HepG2 (cell line): ENCODE data around the gene SLC16A4. TPM values are rescaled to one million over a fixed set of nuclear protein-coding genes. Genes with fewer than 3 reads are reported as not detected.

ENCODE experiments used
- ARID2 ChIP-seq: sonication (generic); formaldehyde crosslinking; IDR thresholded peaks from 2 replicates; pipeline ENCODE4 v1.8.1; 2022; ENCODE audit warnings: mild to moderate bottlenecking, missing genetic modification reagents, borderline replicate concordance
- CBX1 ChIP-seq: IDR thresholded peaks from one replicate; pipeline ENCODE4 v1.6.1; 2016; ENCODE audit warnings: antibody characterized with exemption, low read depth
- CREM ChIP-seq, 2 experiments: sonication (generic) in 1 of 2; formaldehyde crosslinking in 1 of 2; IDR thresholded peaks; 2 replicates each; pipeline versions ENCODE4 v1.4.0 to v1.6.1; 2016 to 2020; ENCODE audit warnings: antibody characterized with exemption in 1 of 2, mild to moderate bottlenecking in 1 of 2, missing genetic modification reagents in 1 of 2
- GPN1 ChIP-seq: sonication (generic); formaldehyde crosslinking; IDR thresholded peaks from 2 replicates; pipeline ENCODE4 v1.5.1; 2020; ENCODE audit warnings: missing genetic modification reagents, borderline replicate concordance
- HHEX ChIP-seq: IDR thresholded peaks from 2 replicates; pipeline ENCODE4 v1.6.1; 2016; ENCODE audit warnings: control low read depth
- HOMEZ ChIP-seq: IDR thresholded peaks from 2 replicates; pipeline ENCODE4 v1.6.1; 2016; ENCODE audit warnings: low read depth
- IKZF5 ChIP-seq: IDR thresholded peaks from 2 replicates; pipeline ENCODE4 v1.6.1; 2018; ENCODE audit warnings: missing genetic modification reagents, mild to moderate bottlenecking, missing compliant biosample characterization
- LBX2 ChIP-seq: sonication (generic); formaldehyde crosslinking; IDR thresholded peaks from 2 replicates; pipeline ENCODE4 v1.5.0; 2020; ENCODE audit warnings: missing genetic modification reagents, mild to moderate bottlenecking, borderline replicate concordance
- NAIF1 ChIP-seq: sonication (generic); formaldehyde crosslinking; IDR thresholded peaks from 2 replicates; pipeline ENCODE4 v1.5.0; 2020; ENCODE audit warnings: mild to moderate bottlenecking, missing genetic modification reagents, borderline replicate concordance
- NCOR1 ChIP-seq: fragments of 200-600 bp; sonication (generic); IDR thresholded peaks from 2 replicates; pipeline ENCODE4 v1.7.0; 2017; ENCODE audit warnings: antibody characterized with exemption, low read length, borderline replicate concordance
- NR1H2 ChIP-seq: sonication (generic); formaldehyde crosslinking; IDR thresholded peaks from 2 replicates; pipeline ENCODE4 v1.8.1; 2022; ENCODE audit warnings: low read depth, missing genetic modification reagents, borderline replicate concordance
- REPIN1 ChIP-seq: sonication (generic); formaldehyde crosslinking; IDR thresholded peaks from 2 replicates; pipeline ENCODE4 v1.8.0; 2022; ENCODE audit warnings: missing genetic modification reagents, low read depth, mild to moderate bottlenecking, borderline replicate concordance
- SP4 ChIP-seq: sonication (generic); formaldehyde crosslinking; IDR thresholded peaks from 2 replicates; pipeline ENCODE4 v1.8.1; 2023; ENCODE audit warnings: mild to moderate bottlenecking, missing genetic modification reagents
- SRSF9 ChIP-seq: fragments of 200-400 bp; formaldehyde crosslinking; IDR thresholded peaks from 2 replicates; pipeline ENCODE4 v1.6.1; 2018; ENCODE audit warnings: borderline replicate concordance, mild to moderate bottlenecking, low read depth, low read length; ENCODE audit not compliant: insufficient read depth, poor library complexity, severe bottlenecking
- THAP11 ChIP-seq: IDR thresholded peaks from 2 replicates; pipeline ENCODE4 v1.6.1; 2016; ENCODE audit warnings: missing biosample characterization, missing genetic modification reagents
- TRAFD1 ChIP-seq: sonication (generic); formaldehyde crosslinking; IDR thresholded peaks from 2 replicates; pipeline ENCODE4 v1.5.1; 2020; ENCODE audit warnings: missing genetic modification reagents, mild to moderate bottlenecking, borderline replicate concordance
- TRIM24 ChIP-seq: sonication (generic); formaldehyde crosslinking; IDR thresholded peaks from 2 replicates; pipeline ENCODE4 v1.8.0; 2022; ENCODE audit warnings: mild to moderate bottlenecking, missing genetic modification reagents
- ZBTB26 ChIP-seq: IDR thresholded peaks from 2 replicates; pipeline ENCODE4 v1.6.1; 2016; ENCODE audit warnings: missing compliant biosample characterization, missing genetic modification reagents, borderline replicate concordance
- ZBTB7A ChIP-seq: sonication (generic); formaldehyde crosslinking; IDR thresholded peaks from 2 replicates; pipeline ENCODE4 v1.8.0; 2022; ENCODE audit warnings: mild to moderate bottlenecking, missing genetic modification reagents
- ZFP36L1 ChIP-seq: sonication (generic); formaldehyde crosslinking; IDR thresholded peaks from 2 replicates; pipeline ENCODE4 v1.8.0; 2022; ENCODE audit warnings: mild to moderate bottlenecking, missing genetic modification reagents, moderate library complexity
- ZNF17 ChIP-seq: sonication (generic); formaldehyde crosslinking; IDR thresholded peaks from 2 replicates; pipeline ENCODE4 v1.5.0; 2020; ENCODE audit warnings: mild to moderate bottlenecking, missing genetic modification reagents
- ZNF383 ChIP-seq: sonication (generic); formaldehyde crosslinking; IDR thresholded peaks from 2 replicates; pipeline ENCODE4 v1.4.0; 2020; ENCODE audit warnings: missing genetic modification reagents, mild to moderate bottlenecking, borderline replicate concordance
- ZNF564 ChIP-seq: sonication (generic); formaldehyde crosslinking; IDR thresholded peaks from 2 replicates; pipeline ENCODE4 v1.8.1; 2023; ENCODE audit warnings: mild to moderate bottlenecking, missing genetic modification reagents
- polyA plus RNA-seq, 8 experiments: library from polyadenylated mRNA; depleted of rRNA in 3 of 8; stranded (reverse) in 7 of 8; unstranded in 1 of 8; fragments of >200 nt; fragmentation: Illumina TruSeq in 4 of 8; extraction: Trizol in 4 of 8; gene quantifications; 2 replicates each; pipeline versions ENCODE4 v1.2.1 to v1.2.3, GENCODE V29; 2011 to 2016; ENCODE audit warnings: low read depth in 4 of 8, missing spikeins in 1 of 8, mixed read lengths in 1 of 8; ENCODE audit not compliant: insufficient read depth in 1 of 8
- total RNA-seq, 5 experiments: library from RNA; depleted of rRNA; stranded (reverse); fragments of >200 nt; fragmentation: Illumina TruSeq; extraction: Trizol; gene quantifications; 2 replicates each; pipeline ENCODE4 v1.2.3, GENCODE V29; 2016; ENCODE audit warnings: low read depth in 1 of 5

Gene SLC16A4
- total and polyA plus RNA-seq, 2 of the 13 experiments (the other 11 are each of a cell fraction or from before 2014, with no cell fraction given): 1.1 to 1.5 TPM

GRCh38 chr1:110339407-110340206, 51.2 kb downstream of the SLC16A4 start (continued):
- TF ChIP-seq LBX2 (CRISPR knock-in tag): no peak
- TF ChIP-seq REPIN1 (CRISPR knock-in tag): no peak
- no peak for TF ChIP-seq TRAFD1 (CRISPR knock-in tag)
- no peak for TF ChIP-seq GPN1 (CRISPR knock-in tag)
- no peak for TF ChIP-seq ZNF383 (CRISPR knock-in tag)
- TF ChIP-seq NAIF1 (CRISPR knock-in tag): no peak; the same call in 1 of the 2 replicates
- TF ChIP-seq THAP11: no peak; the same call in 1 of the 2 replicates
- TF ChIP-seq ZNF17 (CRISPR knock-in tag): no peak
- no peak for TF ChIP-seq CREM (IDR thresholded peaks at IDR 0.05)
- TF ChIP-seq CREM (CRISPR knock-in tag; IDR thresholded peaks at IDR 0.05): no peak
- TF ChIP-seq ZBTB7A (CRISPR knock-in tag): no peak
- TF ChIP-seq HOMEZ (CRISPR knock-in tag): no peak
- no peak for TF ChIP-seq ZFP36L1 (CRISPR knock-in tag)
- TF ChIP-seq ZNF564: 0 out of 2 replicates have a peak, but pooled peaks have one; percentile 17
- no peak for TF ChIP-seq CBX1
- no peak for TF ChIP-seq SRSF9
- TF ChIP-seq HHEX (CRISPR knock-in tag): no peak
- no peak for TF ChIP-seq TRIM24
- no peak for TF ChIP-seq IKZF5
- TF ChIP-seq ZBTB26: no peak
- TF ChIP-seq ARID2 (CRISPR knock-in tag): no peak
- TF ChIP-seq SP4: peak; percentile 60; the same call in 1 of the 2 replicates
- peak; percentile 21; the same call in 1 of the 2 replicates for TF ChIP-seq NR1H2
- no peak for TF ChIP-seq NCOR1
